CD4-positive, alpha-beta T cell treated with Interleukin-2 at 100 ng/mL for 4 hours (primary cell): ENCODE results near the gene SND1.

Source experiments
- DNase-seq: peaks from one replicate; pipeline ENCODE4 v3.0.0-alpha.2; 2020; ENCODE audit warnings: low spot score

The SND1 gene

GRCh38 chr7:127995881-127996215 lies 343.9 kb downstream of the SND1 start:
- DNase-seq = no peak

GRCh38 chr7:127996253-127997071 lies 344.5 kb downstream of the SND1 start:
- no peak for DNase-seq

GRCh38 chr7:127997226-127997922 lies 345.4 kb downstream of the SND1 start:
- no peak for DNase-seq

DNA sequence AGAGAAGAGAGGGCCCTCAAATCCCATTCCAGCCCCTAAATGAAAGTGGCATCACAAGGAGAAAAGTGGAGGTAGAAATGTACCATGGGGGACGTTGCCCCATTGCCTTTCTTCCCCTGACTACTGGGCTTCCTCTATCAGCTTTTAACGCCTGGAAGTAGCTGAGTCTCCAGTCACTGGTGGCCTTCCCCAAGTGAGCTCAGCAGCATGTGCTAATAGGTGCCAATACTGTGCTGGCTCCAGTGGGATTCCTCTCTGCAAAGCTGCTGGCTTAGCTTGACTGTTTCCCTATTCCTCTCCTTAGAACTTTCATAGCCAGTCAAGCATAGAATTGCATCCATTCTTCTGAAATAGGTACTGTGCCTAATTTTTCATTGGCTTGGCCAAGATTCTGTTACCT lies 346.7 kb downstream of the SND1 start:
- DNase-seq = no peak

DNA sequence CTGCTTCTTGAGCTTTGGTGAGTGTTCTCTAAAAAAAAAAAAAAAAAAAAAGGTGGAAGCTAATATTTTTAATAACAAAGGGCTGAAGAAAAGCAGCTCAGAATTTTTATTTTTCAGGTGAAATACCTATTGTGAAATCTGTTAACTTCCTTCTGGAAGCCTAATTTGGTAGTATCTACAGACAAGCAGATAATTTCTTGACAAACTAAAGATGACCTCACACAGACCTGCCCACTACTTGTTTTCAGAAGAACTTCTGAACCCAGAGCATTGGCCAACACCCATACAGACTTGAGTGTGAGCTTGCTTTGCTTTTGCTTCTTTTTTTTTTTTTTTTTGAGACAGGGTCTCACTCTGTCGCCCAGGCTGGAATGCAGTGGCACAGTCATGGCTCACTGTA lies 348.1 kb downstream of the SND1 start:
- DNase-seq = no peak

DNA sequence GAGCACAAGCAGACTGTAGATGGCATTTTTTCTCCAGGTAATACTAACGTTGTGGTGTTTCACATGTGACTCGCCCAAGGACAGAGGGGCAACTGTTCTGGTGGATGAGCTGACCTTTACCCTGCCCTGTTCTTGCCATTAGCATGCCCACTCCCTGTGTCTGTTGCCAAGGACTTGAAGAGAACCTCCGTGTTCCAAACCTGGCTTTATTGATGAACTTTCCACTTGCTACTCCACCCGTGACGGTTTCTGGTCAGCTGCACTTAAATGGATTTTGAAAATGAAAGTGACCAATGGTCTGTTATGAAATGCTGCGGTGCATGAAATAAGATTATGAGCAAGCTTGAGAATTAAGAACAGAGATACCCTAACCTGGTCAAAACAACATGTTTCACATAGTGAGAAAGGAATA lies 348.9 kb downstream of the SND1 start:
- no peak for DNase-seq

GRCh38 chr7:128003167-128003566 lies 351.2 kb downstream of the SND1 start:
- DNase-seq = no peak

- DNase-seq = no peak
These were observed 351.8 kb downstream of the SND1 start for GRCh38 chr7:128003787-128004186.

- DNase-seq = no peak
These were observed 352.6 kb downstream of the SND1 start for GRCh38 chr7:128004623-128005022.

GRCh38 chr7:128005117-128005516 lies 353.1 kb downstream of the SND1 start:
- no peak for DNase-seq

GRCh38 chr7:128005759-128006159 lies 353.8 kb downstream of the SND1 start:
- no peak for DNase-seq

DNA sequence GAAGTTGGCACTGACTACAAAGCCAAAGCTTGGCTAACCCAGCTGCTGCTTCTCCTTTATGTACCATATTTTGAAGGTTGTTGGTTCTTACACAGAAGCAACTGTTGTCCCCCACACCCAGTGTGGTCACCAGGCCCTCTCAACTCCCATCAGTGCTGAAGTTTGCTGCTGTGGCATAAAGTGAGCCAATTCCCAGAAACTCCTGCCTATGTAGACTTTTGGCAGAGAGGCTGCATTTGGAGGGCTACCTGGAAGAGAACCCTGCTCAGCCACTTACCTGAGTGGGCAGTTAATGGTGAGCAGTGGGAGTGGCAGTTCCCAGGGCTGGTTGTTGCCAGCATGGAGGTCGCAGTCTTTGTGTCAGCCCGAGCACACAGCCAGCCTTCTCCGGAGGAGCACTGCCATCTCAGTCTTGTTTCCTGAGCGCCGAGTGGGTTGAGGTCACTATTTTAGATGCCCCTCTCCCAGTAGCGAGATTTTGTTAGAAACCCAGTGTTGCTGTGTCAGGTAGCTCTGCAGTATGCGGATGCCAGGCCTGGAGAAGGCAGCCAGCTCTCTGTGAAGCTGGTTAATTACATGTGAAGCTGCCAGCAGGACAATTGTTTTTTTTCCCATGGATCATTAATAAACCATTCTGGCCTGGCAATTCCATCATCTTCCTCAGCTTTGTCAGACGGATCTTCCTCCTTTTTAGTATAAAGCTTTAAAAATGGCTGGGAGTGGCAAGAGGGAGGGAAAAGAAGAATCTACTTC lies 354.7 kb downstream of the SND1 start:
- DNase-seq = no peak

GRCh38 chr7:128007303-128007680 lies 355.3 kb downstream of the SND1 start:
- no peak for DNase-seq

GRCh38 chr7:128008141-128008540 lies 356.1 kb downstream of the SND1 start:
- no peak for DNase-seq

- no peak for DNase-seq
These were observed 356.8 kb downstream of the SND1 start for GRCh38 chr7:128008744-128009143.

GRCh38 chr7:128010391-128011127 lies 358.6 kb downstream of the SND1 start:
- DNase-seq = no peak

- no peak for DNase-seq
These were observed 359.2 kb downstream of the SND1 start for GRCh38 chr7:128011131-128011661.

DNA sequence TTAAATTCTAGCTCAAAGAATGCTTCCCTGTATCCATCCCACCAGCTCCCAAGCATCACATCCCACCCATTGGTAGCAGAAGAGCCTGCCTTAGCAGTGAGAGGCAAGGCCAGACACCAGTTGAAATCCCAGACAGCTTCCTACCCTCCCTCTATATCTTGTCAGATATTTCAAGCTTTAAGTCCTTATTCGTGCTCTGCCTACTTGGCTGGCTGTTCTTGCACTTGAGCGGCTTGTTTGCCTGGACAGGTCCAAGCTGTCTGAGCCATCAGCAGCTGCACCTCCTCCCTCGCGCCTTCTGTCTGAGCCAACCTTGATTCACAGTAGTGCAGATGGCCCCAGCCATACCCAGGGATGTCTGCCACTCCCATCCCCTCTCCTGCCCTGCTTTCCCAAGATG lies 362.8 kb downstream of the SND1 start:
- no peak for DNase-seq

GRCh38 chr7:128017460-128017859 lies 365.5 kb downstream of the SND1 start:
- DNase-seq = no peak

- no peak for DNase-seq
These were observed 366.2 kb downstream of the SND1 start for GRCh38 chr7:128017862-128018845.

DNA sequence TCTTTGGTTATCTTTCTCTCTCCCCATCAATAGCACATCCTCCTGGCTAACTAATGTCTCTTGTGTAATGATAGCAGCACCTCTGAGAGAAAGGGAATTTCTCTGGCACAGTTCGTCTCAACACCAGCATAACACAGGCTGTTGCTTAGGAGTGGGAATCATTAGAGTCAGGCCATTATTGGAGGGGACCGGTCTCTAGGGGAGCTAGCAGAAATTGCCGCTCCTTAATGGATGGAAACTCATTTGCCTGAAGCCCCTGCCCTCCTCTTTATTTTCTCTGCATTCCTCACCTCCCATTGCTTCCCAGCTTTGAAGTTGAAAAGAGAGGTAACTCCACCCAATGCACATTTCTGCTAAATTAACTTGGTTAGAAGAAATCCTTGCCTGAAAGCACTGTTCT lies 367.3 kb downstream of the SND1 start:
- no peak for DNase-seq
